GM23338 (cell line): ENCODE results near the gene SLC2A11.

Experiments used
- CREB1 ChIP-seq: fragments of 250-450 bp; sonication (Bioruptor Pico); IDR thresholded peaks from 2 replicates; pipeline ENCODE4 v1.5.0; 2020; ENCODE audit warnings: low read depth, mild to moderate bottlenecking, moderate library complexity
- CTCF ChIP-seq, 2 experiments: fragments of 200-600 bp in 1 of 2; sonication (generic) in 1 of 2; conservative IDR thresholded peaks; 2 replicates each; pipeline versions ENCODE4 v1.5.1 to v1.6.1; 2016 to 2017; ENCODE audit warnings: antibody characterized with exemption in 2 of 2, low read depth in 2 of 2, mild to moderate bottlenecking in 2 of 2, moderate library complexity in 1 of 2
- ETS1 ChIP-seq: IDR thresholded peaks from 2 replicates; pipeline ENCODE4 v1.6.1; 2016; ENCODE audit warnings: antibody characterized with exemption
- EZH2 ChIP-seq: fragments of 200-600 bp; sonication (generic); IDR thresholded peaks from one replicate; pipeline ENCODE4 v1.8.0; 2017; ENCODE audit warnings: antibody characterized with exemption, mild to moderate bottlenecking, low read depth; ENCODE audit not compliant: unreplicated experiment
- EZH2phosphoT487 ChIP-seq: fragments of 200-600 bp; sonication (generic); IDR thresholded peaks from one replicate; pipeline ENCODE4 v1.8.1; 2018; ENCODE audit warnings: antibody characterized with exemption; ENCODE audit not compliant: unreplicated experiment
- POLR2AphosphoS5 ChIP-seq: IDR thresholded peaks from 2 replicates; pipeline ENCODE4 v1.6.1; 2016; ENCODE audit warnings: antibody characterized with exemption, low read depth
- REST ChIP-seq: IDR thresholded peaks from one replicate; pipeline ENCODE4 v1.6.1; 2018; ENCODE audit warnings: antibody characterized with exemption; ENCODE audit not compliant: unreplicated experiment

- TF ChIP-seq POLR2AphosphoS5 = no peak
- TF ChIP-seq CREB1 (CRISPR knock-in tag) = no peak
- TF ChIP-seq EZH2phosphoT487 = no peak
- 0 out of 4 replicates have a peak, but pooled peaks of 1 of the 2 experiments have one; percentile 5 for TF ChIP-seq CTCF (conservative IDR thresholded peaks at IDR 0.05; ENCODE audit: low read depth in 2 of 2)
- TF ChIP-seq REST = no peak
- TF ChIP-seq EZH2 = no peak
- TF ChIP-seq ETS1 = no peak
Measured at GRCh38 chr22:23833017-23833751, 24.5 kb upstream of the SLC2A11 start.
